Hepatocyte (in vitro differentiated cells): Measurements from ENCODE around the gene HIVEP2. TPM values are rescaled to one million over a fixed set of nuclear protein-coding genes. Genes with fewer than 3 reads are reported as not detected.

Experiments used
- DNase-seq: peaks from one replicate; pipeline ENCODE4 v3.0.0-alpha.2; 2016; ENCODE audit warnings: low spot score
- H2AFZ ChIP-seq: fragments of 200-600 bp; sonication (generic); 2 replicates; pipeline ENCODE4 v1.6.0; 2016; ENCODE audit warnings: antibody characterized with exemption, mild to moderate bottlenecking
- H3K27ac ChIP-seq: fragments of 200-600 bp; sonication (generic); 2 replicates; pipeline ENCODE4 v1.5.1; 2016; ENCODE audit warnings: mild to moderate bottlenecking
- H3K27me3 ChIP-seq: fragments of 200-600 bp; sonication (generic); 2 replicates; pipeline ENCODE4 v1.6.1; 2016
- H3K36me3 ChIP-seq: fragments of 200-600 bp; sonication (generic); replicated peaks from 2 replicates; pipeline ENCODE4 v1.5.1; 2016; ENCODE audit warnings: low read depth; ENCODE audit not compliant: insufficient read depth
- H3K4me1 ChIP-seq: fragments of 200-600 bp; sonication (generic); 2 replicates; pipeline ENCODE4 v1.5.1; 2016; ENCODE audit warnings: mild to moderate bottlenecking, moderate library complexity; ENCODE audit not compliant: insufficient read depth
- H3K4me2 ChIP-seq: fragments of 200-600 bp; sonication (generic); 2 replicates; pipeline ENCODE4 v1.6.0; 2016
- H3K4me3 ChIP-seq: fragments of 200-600 bp; sonication (generic); 2 replicates; pipeline ENCODE4 v1.5.1; 2016; ENCODE audit warnings: mild to moderate bottlenecking
- H3K79me2 ChIP-seq: fragments of 200-600 bp; sonication (generic); 2 replicates; pipeline ENCODE4 v1.6.0; 2017; ENCODE audit warnings: mild to moderate bottlenecking
- H3K9me2 ChIP-seq: fragments of 200-600 bp; sonication (generic); replicated peaks from 2 replicates; pipeline ENCODE4 v1.6.0; 2017; ENCODE audit warnings: mild to moderate bottlenecking; ENCODE audit not compliant: insufficient read depth
- H3K9me3 ChIP-seq: fragments of 200-600 bp; sonication (generic); 2 replicates; pipeline ENCODE4 v1.5.1; 2016; ENCODE audit warnings: low read depth, mild to moderate bottlenecking
- H4K20me1 ChIP-seq: fragments of 200-600 bp; sonication (generic); 2 replicates; pipeline ENCODE4 v1.6.0; 2016; ENCODE audit warnings: mild to moderate bottlenecking; ENCODE audit not compliant: insufficient read depth, poor library complexity, severe bottlenecking
- CTCF ChIP-seq: fragments of 200-600 bp; sonication (generic); IDR thresholded peaks from 2 replicates; pipeline ENCODE4 v1.5.1; 2016; ENCODE audit warnings: antibody characterized with exemption, mild to moderate bottlenecking; ENCODE audit not compliant: poor library complexity
- EZH2 ChIP-seq: fragments of 200-600 bp; sonication (generic); IDR thresholded peaks from 2 replicates; pipeline ENCODE4 v1.6.1; 2016; ENCODE audit warnings: antibody characterized with exemption, mild to moderate bottlenecking, borderline replicate concordance
- EZH2phosphoT487 ChIP-seq: fragments of 200-600 bp; sonication (generic); IDR thresholded peaks from one replicate; pipeline ENCODE4 v1.6.1; 2018; ENCODE audit warnings: antibody characterized with exemption, mild to moderate bottlenecking, low read depth, moderate library complexity; ENCODE audit not compliant: unreplicated experiment, severe bottlenecking
- WGBS: methylation state at CpG from one replicate; pipeline ENCODE4 v1.1.6; 2016; ENCODE audit warnings: low lambda C conversion rate; ENCODE audit errors: missing lambda C conversion rate; 5-methylcytosine and 5-hydroxymethylcytosine counted together
- polyA plus RNA-seq: library from polyadenylated mRNA; unstranded; fragments of >200 nt; fragmentation: Nextera tagmentation; extraction: Ambion mirVana; gene quantifications from 2 replicates; pipeline ENCODE4 v1.2.1, GENCODE V29; 2016
- total RNA-seq: library from RNA; depleted of rRNA; stranded (reverse); fragments of >200 nt; gene quantifications from 2 replicates; pipeline ENCODE4 v1.2.3, GENCODE V29; 2014

The HIVEP2 gene
- total and polyA plus RNA-seq, 2 experiments from 2014 or later = 3.3 to 9.4 TPM

GRCh38 chr6:142879076-142879475, 65.9 kb downstream of the HIVEP2 start:
- peaks cover 12% of the 10 kb centered on the region for H3K79me2 ChIP-seq
- no peak for TF ChIP-seq EZH2
- TF ChIP-seq EZH2phosphoT487 = no peak
- TF ChIP-seq CTCF = no peak
- no peak for DNase-seq
- no peak overlapping the region for H3K27ac ChIP-seq
- H3K9me3 ChIP-seq = no peaks in the 10 kb centered on the region
- no peaks in the 10 kb centered on the region for H3K27me3 ChIP-seq
- H2AFZ ChIP-seq = no peak overlapping the region
- H4K20me1 ChIP-seq = no peaks in the 10 kb centered on the region
- H3K36me3 ChIP-seq = no peaks in the 10 kb centered on the region
- H3K4me3 ChIP-seq = no peak overlapping the region
- no peaks in the 10 kb centered on the region for H3K4me1 ChIP-seq
- no peaks in the 10 kb centered on the region for H3K9me2 ChIP-seq
- H3K4me2 ChIP-seq = no peak overlapping the region
- WGBS = 80% methylated on average over 6 of the region's 6 CpGs

- Histone ChIP-seq H3K27ac (no peak overlapping the region), H2AFZ (no peak overlapping the region), H3K36me3 (no peaks in the 10 kb centered on the region), H3K79me2 (peaks cover 5% of the 10 kb centered on the region), H4K20me1 (no peaks in the 10 kb centered on the region), H3K4me2 (no peak overlapping the region), H3K27me3 (no peaks in the 10 kb centered on the region), H3K9me2 (no peaks in the 10 kb centered on the region), H3K4me3 (no peak overlapping the region), H3K4me1 (no peaks in the 10 kb centered on the region), H3K9me3 (no peaks in the 10 kb centered on the region)
- WGBS = 86% methylated on average over 3 of the region's 3 CpGs
- DNase-seq = no peak
- no peak for TF ChIP-seq EZH2
- no peak for TF ChIP-seq EZH2phosphoT487
- no peak for TF ChIP-seq CTCF
Measured at GRCh38 chr6:142878407-142878806, 66.6 kb downstream of the HIVEP2 start.

DNA sequence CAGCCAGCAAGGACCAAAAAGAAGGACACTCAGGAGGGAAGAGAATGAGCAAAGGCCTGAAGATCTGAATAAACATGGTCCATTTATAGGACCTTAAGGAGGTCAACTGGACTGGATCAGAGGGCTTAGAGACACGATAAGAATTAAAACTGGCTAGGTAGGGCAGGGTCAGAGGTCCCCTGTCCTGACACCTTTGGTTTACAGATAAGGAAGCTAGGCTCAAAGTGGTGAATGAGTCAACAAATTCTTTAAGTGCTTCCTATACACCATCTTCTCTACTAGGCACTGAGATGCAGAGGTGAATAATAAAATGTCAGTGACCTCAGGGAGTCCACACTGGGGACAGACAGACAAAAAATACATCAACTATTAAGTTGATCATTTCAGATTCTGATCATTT, 70.3 kb downstream of the HIVEP2 start:
- Histone ChIP-seq H2AFZ (no peak overlapping the region), H3K36me3 (no peaks in the 10 kb centered on the region), H3K4me1 (no peaks in the 10 kb centered on the region), H3K79me2 (peaks cover 8% of the 10 kb centered on the region), H3K9me3 (no peaks in the 10 kb centered on the region), H3K27ac (peak overlapping the region; percentile 12), H3K27me3 (no peaks in the 10 kb centered on the region), H3K4me2 (no peak overlapping the region), H3K4me3 (no peak overlapping the region), H3K9me2 (no peaks in the 10 kb centered on the region), H4K20me1 (no peaks in the 10 kb centered on the region)
- WGBS = 17% methylated on average over 1 of the region's 1 CpG
- TF ChIP-seq EZH2 (no peak), CTCF (no peak), EZH2phosphoT487 (no peak)
- peak; percentile 17 for DNase-seq

GRCh38 chr6:142872376-142872775, 72.6 kb downstream of the HIVEP2 start:
- 74% methylated on average over 3 of the region's 3 CpGs for WGBS
- Histone ChIP-seq H3K79me2 (peaks cover 8% of the 10 kb centered on the region), H3K27ac (peak overlapping the region; percentile 70), H3K4me2 (peak overlapping the region; percentile 14), H4K20me1 (no peaks in the 10 kb centered on the region), H3K9me2 (no peaks in the 10 kb centered on the region), H2AFZ (no peak overlapping the region), H3K4me3 (no peak overlapping the region), H3K36me3 (no peaks in the 10 kb centered on the region), H3K9me3 (no peaks in the 10 kb centered on the region), H3K27me3 (no peaks in the 10 kb centered on the region), H3K4me1 (no peaks in the 10 kb centered on the region)
- TF ChIP-seq CTCF (no peak), EZH2 (no peak), EZH2phosphoT487 (no peak)
- DNase-seq = peak; percentile 32
